NCI-H2107 (cell line): ENCODE results near the gene MAGI3.
"Not testable (repeated sequence)": the region's sequence is repeated elsewhere in the genome, so short reads cannot be mapped to it uniquely, and the experiment has no call there.

ENCODE experiments used
- DNase-seq: peaks from one replicate; lab custom pipeline; 2025; lab: John Stamatoyannopoulos, UW

MAGI3 gene

DNA sequence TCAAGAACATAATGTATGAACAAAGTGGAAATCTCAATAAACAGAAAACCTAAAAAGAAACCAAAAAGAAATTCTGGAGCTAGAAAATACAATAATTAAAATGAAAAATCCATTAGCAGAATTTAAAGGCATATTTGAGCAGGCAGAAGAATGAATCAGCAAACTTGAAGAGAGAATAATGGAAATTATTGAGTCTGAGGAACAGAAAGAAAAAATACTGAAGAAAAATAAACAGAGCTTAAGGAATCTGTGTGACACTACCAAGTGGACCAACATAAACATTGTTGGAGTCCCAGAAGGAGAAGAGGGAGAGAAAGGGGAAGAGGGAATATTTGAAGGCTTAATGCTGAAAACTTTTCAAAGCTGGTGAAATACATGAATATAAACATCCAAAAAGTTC is 54.5 kb downstream of the MAGI3 start:
- no peak for DNase-seq

DNA sequence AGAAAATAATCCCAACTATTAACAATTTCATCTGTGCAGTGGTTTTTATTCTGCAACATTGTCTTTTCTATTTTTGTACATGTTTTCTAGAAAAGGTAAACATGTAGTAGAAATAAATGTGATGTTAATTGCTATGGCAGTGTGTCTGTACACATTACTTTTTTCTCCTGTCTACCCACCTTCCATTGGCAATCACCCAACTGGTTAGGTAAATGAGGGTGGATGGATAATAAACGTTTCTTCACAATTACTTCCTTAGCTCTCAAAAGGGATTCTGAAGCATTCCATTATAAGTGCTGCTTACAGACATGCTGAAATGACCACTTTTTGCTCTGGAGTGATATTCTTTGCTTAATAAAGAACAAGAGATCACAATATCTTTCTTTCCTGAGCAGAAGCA is 61.4 kb downstream of the MAGI3 start:
- no peak for DNase-seq

DNA sequence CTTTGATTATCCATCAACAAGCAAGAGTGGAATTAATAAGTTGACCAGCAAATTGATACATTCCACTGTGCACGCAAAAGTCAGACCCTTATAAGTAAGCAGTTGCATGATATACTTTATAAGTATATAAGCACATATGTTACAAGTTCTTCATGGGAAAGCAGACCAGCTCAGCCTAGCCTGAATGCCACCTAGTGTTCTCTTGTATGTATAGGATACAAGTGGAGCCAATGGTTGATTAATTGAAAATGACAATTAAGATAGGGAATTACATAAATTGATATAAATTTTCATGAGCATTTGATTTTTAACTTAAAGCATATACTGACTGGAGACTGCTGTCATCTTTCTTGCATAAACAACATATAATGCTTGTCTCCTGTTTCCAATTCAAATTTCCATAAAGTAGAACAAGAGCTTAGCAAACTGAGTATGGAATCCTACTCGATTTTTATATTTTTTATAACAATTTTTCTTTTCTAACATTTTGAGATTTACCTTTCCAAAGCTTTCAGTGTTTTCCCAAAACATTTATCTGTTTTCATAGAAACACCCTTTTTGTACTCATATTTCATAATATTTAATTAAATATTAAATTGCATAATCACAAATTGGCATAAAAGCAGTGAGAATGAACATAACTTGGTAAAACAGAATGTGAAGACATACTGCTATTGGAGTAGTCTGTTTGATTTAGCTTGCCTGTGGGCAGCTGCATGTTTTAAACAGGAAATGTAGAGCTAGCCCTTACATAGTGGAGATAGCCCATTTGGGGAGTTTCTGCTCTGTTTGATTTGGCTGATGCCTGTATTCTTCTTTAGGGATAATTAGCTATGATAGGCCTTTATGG is 62.8 kb downstream of the MAGI3 start:
- no peak for DNase-seq

DNA sequence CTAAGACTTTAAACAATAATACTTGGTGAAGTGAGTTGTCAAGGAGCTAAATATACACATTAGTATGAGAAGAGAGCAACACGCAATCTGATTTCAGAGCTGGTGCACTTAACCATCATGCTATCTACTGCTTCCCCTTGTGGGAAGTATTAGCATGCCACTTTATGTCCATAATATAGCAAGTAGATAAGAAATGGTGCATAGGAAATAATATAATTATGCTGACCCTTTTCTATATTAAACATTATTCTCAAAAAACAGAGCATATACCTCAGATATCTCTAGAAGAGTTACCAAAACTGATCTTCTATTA is 63.4 kb downstream of the MAGI3 start:
- DNase-seq, result no peak

DNA sequence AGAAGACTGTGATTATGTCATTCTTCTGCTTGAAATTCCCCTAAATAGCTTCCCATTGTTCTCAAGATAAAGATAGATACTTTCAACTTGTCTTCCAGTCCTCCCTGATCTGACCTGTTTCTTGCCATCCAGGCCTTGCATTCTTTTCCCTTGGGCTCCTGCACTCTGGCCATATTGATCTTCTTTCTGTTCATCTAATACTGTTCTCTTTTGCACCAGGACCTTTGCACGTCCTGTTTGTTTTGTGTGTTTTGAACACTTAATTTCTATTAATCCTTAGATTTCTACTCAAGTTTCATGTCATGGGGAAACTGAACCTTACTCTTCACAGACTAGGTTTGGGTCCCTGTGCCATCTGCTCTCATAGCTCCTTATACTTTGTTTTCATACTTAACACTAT is 65.1 kb downstream of the MAGI3 start:
- no peak for DNase-seq

DNA sequence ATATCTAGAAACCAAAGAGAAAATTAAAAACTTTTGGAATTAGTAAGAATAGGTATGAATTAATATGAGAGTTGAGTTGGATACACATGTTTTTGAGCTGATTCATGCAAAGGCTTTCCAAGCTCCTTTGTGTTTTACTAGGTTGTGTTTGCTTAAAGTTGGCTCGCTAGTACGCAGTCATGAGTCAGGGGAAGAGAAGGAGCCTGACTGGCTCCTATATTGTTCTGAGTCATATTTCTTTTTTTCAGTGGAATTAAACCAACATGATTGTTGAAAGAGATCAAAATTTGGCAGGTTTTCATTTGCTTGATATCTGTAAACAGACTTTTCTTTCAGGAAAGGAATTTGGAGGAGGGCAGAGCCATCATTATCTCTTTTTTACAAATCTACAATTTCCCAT is 66.7 kb downstream of the MAGI3 start:
- DNase-seq, result no peak

DNA sequence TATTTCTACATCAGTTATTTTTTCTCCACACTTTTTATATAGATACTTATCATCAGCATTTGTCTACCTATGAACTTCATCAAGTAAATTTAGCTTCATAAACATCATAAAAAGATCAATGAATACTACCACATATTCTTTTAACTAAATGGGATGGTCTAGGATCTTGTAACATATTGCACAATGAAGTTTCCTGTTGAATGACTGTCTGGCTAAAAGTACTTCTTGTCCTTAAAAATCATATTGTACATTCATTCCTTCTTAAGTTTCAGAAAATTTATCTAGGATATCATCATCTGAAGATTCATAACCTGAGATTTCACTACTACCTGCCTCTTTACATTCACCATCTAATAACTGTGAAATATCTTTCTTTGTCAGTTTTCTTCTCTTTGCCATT is 69.0 kb downstream of the MAGI3 start:
- no peak for DNase-seq

DNA sequence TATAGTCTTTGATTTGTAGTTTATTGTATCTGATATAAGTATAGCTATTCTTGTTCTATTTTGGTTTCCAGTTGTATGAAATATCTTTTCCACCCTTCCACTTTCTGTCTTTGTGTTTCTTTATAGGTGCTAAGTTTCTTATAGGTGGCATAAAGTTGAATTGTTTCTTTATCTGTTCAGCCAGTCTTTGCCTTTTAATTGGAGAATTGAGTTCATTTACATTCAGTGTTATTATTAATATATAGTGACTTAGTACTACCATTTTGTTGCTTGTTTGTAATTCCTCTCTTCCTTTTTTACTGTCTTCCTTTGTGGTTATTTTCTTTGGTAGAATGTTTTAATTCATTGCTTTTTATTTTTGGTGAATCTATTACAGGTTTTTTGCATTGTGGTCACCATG is 77.7 kb downstream of the MAGI3 start:
- no peak for DNase-seq

DNA sequence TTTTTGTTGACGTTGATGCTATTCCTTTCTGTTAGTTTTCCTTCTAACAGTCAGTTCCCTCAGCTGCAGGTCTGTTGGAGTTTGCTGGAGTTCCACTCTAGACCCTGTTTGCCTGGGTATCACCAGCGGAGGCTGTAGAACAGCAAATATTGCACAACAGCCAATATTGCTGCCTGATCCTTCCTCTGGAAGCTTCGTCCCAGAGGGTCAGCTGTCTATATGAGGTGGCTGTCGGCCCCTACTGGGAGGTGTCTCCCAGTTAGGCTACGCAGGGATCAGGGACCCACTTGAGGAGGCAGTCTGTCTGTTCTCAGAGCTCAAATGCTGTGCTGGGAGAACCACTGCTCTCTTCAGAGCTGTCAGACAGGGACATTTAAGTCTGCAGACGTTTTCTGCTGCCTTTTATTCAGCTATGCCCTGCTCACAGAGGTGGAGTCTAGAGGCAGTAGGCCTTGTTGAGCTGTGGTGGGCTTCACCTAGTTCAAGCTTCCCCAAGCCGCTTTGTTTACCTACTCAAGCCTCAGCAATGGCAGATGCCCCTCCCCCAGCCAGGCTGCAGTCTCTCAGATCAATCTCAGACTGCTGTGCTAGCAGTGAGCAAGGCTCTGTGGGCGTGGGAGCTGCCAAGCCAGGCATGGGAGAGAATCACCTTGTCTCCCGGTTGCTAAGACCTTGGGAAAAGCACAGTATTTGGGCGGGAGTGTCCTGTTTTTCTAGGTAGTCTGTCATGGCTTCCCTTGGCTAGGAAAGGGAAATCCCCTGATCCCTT is 88.3 kb downstream of the MAGI3 start:
- not testable (repeated sequence) for DNase-seq

DNA sequence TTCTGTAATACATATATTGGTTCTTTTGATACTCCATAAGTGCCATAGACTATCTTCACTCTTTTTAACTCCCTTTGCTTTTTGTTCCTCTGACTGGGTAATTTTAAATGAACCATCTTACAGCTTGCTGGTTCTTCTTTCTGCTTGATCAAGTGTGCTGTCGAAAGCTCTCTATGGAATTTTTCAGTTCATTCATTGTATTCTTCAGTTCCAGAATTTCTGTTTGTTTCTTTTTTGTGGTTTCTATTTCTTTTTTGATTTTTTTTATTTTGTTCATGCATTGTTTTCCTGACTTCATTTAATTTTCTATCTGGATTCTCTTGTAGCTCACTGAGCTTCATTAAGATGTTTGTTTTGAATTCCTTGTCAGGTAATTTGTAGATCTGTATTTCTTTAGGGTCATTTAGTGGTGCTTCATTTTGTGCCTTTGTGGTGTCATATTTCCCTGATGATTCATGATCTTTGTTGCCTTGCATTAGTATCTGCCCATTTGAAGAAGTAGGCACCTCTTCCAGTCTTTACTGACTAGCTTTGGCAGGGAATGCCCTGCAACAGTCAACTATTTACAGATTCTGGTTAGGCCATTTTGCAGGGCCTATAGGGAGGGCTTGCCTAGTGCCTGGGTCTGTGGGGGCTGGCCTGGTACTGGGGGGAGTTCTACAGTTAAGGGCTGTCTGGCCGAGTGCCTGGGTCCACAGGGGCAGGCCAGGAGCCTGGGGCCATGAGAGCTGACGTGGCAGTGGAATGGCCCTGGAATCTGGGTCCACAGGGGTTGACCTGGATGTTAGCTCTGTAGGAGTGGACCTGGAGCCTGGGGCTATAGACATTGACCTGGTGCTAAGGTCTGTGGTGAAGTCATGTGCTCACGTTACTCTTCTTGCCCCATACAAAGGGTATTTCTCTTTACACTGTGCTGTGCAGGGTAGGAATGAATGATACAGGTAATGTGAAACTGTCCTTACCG is 89.7 kb downstream of the MAGI3 start:
- DNase-seq, result no peak

DNA sequence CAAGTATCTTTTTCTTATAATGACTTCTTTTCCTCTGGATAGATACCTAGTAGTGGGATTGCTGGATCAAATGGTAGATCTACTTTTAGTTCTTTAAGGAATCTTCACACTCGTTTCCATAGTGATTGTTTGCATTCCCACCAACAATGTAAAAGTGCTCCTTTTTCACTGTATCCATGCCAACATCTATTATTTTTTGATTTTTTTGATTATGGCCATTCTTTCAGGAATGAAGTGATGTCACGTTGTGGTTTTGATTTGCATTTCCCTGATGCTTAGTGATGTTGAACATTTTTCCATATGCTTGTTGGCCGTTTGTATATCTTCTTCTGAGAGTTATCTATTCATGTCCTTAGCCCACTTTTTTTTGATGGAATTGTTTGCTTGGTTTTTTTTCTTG is 94.8 kb downstream of the MAGI3 start:
- not testable (repeated sequence) for DNase-seq

DNA sequence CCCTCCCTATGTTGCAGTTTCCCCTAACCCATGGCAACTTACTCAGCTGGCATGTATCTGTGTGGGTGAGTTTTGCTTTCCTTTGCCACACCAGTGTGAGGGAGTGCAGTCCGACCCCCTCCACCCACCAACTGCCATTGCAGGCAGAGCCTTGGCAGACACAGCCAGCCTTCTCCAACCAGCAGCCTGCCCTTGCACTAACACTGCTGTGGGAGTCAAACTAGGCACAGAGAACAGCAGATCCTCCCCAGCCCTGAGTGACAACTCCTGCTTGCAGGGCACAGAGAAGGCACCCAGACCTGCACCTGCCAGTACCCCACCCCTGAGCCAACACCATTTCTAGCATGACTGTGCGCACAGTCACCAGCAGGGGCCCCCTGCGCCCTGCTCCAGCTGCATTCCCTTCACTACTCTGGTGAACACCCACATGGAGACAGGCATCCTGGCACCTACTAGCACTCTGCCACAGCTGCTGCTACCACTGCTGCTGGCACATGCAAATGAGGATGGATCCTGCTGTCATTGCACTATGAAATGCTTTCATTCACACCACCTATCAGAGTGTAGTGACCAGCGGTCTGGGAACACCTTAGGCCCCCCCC is 98.4 kb downstream of the MAGI3 start:
- DNase-seq, result no peak

DNA sequence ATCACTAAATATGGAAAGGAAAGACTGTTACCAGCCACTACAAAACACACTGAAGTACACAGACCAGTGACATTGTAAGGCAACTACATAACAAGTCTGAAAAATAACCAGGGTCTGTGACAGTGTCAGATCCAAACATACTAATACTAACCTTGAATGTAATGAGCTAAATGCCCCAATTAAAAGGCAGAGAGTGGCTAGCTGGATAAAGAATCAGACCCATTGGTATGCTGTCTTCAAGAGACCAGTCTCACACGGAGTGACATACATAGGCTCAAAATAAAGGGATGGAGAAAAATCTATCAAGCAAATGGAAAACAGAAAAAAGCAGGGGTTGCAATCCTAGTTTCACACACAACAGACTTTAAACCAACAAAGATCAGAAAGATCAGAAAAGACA is 100.1 kb downstream of the MAGI3 start:
- DNase-seq, result no peak

DNA sequence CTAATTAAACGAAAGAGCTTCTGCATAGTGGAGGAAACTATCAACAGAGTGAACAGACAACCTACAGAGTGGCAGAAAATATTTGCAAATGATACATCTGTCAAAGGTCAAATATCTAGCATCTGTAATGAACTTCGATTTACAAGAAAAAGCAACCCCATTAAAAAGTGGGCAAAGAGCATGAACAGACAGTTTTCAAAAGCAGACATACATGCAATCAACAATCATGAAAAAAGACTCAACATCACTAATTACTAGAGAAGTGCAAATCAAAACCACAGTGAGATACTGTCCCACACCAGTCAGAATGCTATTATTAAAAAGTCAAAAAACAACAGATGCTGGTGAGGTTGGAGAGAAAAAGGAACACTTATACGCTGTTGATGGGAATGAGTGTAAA is 103.2 kb downstream of the MAGI3 start:
- DNase-seq, result no peak

DNA sequence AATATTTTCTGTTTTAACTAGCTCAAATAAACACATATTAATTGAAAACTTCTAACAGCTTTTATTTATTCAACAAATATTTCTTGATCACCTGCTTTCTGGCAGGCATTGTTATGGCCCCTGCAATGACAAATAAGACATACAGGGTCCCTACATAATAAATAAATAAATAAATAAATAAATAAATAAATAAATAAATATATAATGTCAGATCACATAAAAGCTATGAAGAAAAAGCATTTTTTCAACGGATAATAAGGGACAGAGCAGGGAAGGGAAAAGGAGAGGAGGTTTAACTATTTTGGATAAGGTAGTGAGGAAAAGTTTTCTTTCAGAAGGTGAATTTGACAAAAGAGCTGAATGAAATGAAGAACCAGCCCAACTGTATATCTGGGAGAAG is 115.0 kb downstream of the MAGI3 start:
- DNase-seq, result no peak

DNA sequence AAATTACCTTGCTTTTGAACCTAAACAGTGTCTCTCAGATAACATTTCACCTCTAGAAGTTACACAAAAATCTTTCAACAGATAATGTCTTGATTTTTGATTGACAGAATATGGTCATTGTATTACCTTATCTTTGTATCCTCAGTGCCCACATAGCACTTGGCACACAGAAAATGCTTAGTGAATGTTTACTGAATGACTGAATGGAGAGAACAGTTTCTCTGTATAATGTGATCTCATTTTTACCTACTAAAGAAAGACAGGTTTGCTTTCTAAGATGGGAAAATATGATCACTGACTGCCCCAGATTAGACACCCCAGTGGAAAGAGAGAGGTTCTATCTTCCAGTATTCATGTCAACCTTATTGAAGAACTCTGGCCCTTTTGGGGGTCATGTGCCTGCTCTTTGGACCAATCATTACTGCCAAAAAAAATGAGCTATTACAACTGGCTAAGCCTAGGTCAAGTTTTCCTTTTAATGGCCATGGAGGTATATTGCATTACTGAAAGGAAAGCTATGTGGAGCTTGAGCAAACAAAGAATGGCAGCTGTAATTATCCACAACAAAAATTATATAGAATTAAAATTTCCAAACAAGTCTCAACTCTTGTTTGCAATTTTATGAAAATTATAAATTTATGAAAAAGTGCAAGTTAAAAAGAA is 117.4 kb downstream of the MAGI3 start:
- DNase-seq, result no peak

DNA sequence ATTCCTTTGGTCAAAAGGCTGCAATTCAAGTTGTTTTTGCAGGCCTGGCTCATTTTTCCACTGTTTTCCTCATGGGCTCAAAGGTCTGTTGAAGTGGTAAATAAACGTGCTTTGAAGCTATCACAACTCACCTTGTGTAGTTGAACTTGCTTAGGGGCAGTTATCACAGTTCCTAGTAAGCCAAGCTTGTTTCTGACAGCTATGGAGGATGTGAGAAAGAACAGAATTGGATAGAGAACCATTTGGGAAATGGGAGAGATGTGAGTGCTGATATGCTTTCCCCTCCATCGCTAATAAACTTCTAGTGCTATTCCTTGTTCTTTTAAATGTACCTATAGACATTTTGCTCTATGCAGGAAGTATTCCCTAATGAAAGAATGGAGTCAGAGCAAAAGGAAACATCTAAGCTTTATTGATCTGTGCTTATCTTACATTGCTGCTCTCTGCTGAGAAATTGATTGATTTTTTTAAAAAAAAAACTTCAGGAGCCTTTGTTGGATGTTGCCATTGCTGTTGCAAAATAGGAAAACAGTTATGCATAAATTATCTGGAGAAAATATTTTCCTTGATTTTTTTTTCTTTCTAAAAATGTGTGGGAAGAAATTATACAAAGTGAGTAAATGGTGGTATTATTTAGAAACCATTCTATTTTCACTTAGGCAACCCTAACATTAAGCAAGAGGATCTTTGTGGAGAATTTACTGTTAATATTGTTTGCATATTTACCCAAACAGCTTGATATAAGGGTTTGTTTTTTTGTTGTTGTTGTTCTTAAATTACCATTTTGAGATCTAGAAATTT is 118.2 kb downstream of the MAGI3 start:
- DNase-seq, result no peak

DNA sequence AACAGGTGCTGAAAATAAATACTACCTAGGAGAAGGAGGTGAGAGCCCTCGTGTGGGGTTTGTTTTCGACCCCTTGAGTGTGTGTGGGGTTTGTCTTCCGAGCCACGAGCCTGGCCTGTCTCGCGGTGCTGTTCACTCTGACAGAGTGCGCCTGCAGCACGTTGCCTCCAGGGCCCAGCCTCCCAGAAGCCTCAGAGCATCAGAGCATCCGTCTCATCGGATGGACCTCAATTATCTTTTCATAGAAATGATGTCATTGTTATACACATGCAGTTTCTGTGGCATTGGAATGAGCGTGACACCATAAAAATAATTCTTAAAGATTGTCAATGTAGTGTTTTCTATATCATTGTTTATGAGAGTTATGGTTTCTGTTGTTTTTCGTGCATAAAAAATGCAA is 119.5 kb downstream of the MAGI3 start:
- not testable (repeated sequence) for DNase-seq

DNA sequence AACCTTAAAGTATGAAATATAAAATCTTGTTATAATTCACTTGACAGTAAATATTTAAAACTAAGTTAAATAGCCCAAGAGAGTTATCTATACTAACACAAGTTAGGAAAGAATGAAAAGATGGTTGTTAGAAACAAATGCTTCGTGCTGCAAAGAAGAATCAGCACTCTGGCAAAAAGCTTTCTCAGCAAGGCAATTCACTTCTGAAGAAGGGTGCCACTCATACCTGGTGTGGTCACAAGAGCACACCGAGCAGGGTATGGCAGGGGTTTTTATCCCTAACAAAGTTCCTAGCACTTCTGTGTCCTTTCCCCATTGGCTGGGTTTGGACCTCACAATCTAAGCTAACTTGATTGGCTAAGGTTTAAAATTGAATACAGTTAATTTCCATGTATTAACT is 121.0 kb downstream of the MAGI3 start:
- DNase-seq, result no peak

DNA sequence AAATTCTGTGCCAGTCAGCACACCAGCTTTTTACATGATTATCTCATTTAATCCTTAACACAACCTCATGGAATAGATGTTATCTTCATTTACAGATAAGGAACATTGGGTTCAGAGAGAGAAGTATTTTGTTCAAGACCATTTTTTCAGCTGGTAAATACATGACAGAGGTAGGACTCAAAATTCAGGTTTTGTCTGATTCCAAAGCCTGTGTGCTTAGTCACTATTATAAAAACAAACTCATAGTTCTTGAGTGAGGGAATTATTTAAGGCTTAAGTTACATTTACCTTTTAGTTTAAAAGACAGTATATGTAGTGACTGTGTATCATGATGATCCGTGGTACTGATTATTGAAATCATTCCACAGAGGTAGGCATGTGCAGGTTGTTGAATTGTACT is 125.2 kb downstream of the MAGI3 start:
- no peak for DNase-seq

DNA sequence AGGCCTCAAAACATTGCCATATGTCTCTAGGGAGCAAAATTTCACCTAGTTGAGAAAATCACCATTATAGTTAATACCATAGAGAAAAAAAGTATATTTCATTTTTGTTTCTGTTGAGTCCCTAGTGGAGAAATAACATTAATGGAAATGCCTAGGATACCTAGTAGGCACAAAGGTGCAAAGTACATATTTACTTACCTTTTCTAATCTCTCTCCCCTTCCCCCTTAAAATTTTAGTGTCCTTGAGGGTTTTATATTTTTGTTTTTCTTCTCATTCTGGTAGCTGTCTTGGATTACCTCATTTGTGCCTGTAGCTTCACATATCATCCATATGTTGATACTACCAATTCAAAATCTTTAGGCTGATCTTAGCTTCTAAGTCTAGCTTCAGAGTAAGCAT is 127.0 kb downstream of the MAGI3 start:
- DNase-seq, result no peak
